H9 (cell line): Measurements from ENCODE around the gene ACTRT3. TPM values are rescaled to one million over a fixed set of nuclear protein-coding genes. Genes with fewer than 3 reads are reported as not detected.
"Not testable (repeated sequence)": the region's sequence is repeated elsewhere in the genome, so short reads cannot be mapped to it uniquely, and the experiment has no call there.

Experiments used
- DNase-seq: peaks from one replicate; pipeline ENCODE4 v3.0.0-alpha.2; 2017
- H2AFZ ChIP-seq: one replicate; pipeline ENCODE4 v1.6.1; 2013; ENCODE audit warnings: mild to moderate bottlenecking, low read length, control low read depth, moderate library complexity
- H2AK5ac ChIP-seq: 2 replicates; pipeline ENCODE4 v1.6.1; 2013; ENCODE audit warnings: low read length, control low read depth, mixed read lengths; ENCODE audit not compliant: insufficient read length
- H2BK120ac ChIP-seq: one replicate; pipeline ENCODE4 v1.6.1; 2013; ENCODE audit warnings: low read depth, mild to moderate bottlenecking, low read length, control low read depth, inconsistent platforms; ENCODE audit not compliant: poor library complexity, severe bottlenecking
- H2BK12ac ChIP-seq: 2 replicates; pipeline ENCODE4 v1.6.1; 2013; ENCODE audit warnings: low read length, control low read depth, mixed read lengths, low read depth; ENCODE audit not compliant: insufficient read length
- H2BK15ac ChIP-seq: 2 replicates; pipeline ENCODE4 v1.6.1; 2013; ENCODE audit warnings: low read depth, low read length, control low read depth
- H2BK20ac ChIP-seq: one replicate; pipeline ENCODE4 v1.6.1; 2013; ENCODE audit warnings: low read depth, mild to moderate bottlenecking, low read length, control low read depth, inconsistent platforms; ENCODE audit not compliant: poor library complexity, severe bottlenecking
- H2BK5ac ChIP-seq: 2 replicates; pipeline ENCODE4 v1.6.1; 2013; ENCODE audit warnings: low read length, control low read depth, mixed read lengths; ENCODE audit not compliant: insufficient read length
- H3K14ac ChIP-seq: 2 replicates; pipeline ENCODE4 v1.6.1; 2013; ENCODE audit warnings: low read length, control low read depth; ENCODE audit not compliant: insufficient read depth
- H3K18ac ChIP-seq: 2 replicates; pipeline ENCODE4 v1.6.1; 2013; ENCODE audit warnings: low read depth, mild to moderate bottlenecking, mixed read lengths, low read length, control low read depth; ENCODE audit not compliant: insufficient read length
- H3K23ac ChIP-seq: 2 replicates; pipeline ENCODE4 v1.6.1; 2013; ENCODE audit warnings: low read length, control low read depth, mixed read lengths, low read depth; ENCODE audit not compliant: insufficient read length
- H3K23me2 ChIP-seq: 2 replicates; pipeline ENCODE4 v1.6.1; 2013; ENCODE audit warnings: low read depth, mild to moderate bottlenecking, mixed read lengths, low read length, control low read depth; ENCODE audit not compliant: insufficient read length, poor library complexity, severe bottlenecking
- H3K27ac ChIP-seq: 2 replicates; pipeline ENCODE4 v1.5.1; 2013; ENCODE audit warnings: low read length, control low read depth, mixed read lengths, low read depth; ENCODE audit not compliant: insufficient read length
- H3K27me3 ChIP-seq: 2 replicates; pipeline ENCODE4 v1.6.1; 2013; ENCODE audit warnings: low read length, control low read depth, inconsistent platforms; ENCODE audit not compliant: insufficient read depth
- H3K4ac ChIP-seq: 2 replicates; pipeline ENCODE4 v1.6.1; 2013; ENCODE audit warnings: low read depth, mild to moderate bottlenecking, control low read depth, inconsistent platforms, low read length, moderate library complexity
- H3K4me1 ChIP-seq: 2 replicates; pipeline ENCODE4 v1.6.1; 2013; ENCODE audit warnings: low read length, control low read depth, inconsistent platforms; ENCODE audit not compliant: insufficient read depth
- H3K4me2 ChIP-seq: 2 replicates; pipeline ENCODE4 v1.6.1; 2013; ENCODE audit warnings: low read length, control low read depth, mixed read lengths; ENCODE audit not compliant: insufficient read length, insufficient read depth
- H3K56ac ChIP-seq: 2 replicates; pipeline ENCODE4 v1.6.1; 2013; ENCODE audit warnings: low read depth, mild to moderate bottlenecking, mixed read lengths, low read length, control low read depth; ENCODE audit not compliant: insufficient read length
- H3K79me1 ChIP-seq: 2 replicates; pipeline ENCODE4 v1.6.1; 2013; ENCODE audit warnings: low read depth, mild to moderate bottlenecking, moderate library complexity, low read length, control low read depth, inconsistent platforms; ENCODE audit not compliant: insufficient read depth, poor library complexity, severe bottlenecking
- H3K79me2 ChIP-seq: 2 replicates; pipeline ENCODE4 v1.6.1; 2013; ENCODE audit warnings: low read length, control low read depth, inconsistent platforms; ENCODE audit not compliant: insufficient read depth
- H3K9ac ChIP-seq: 2 replicates; pipeline ENCODE4 v1.6.1; 2013; ENCODE audit warnings: low read length, control low read depth, mixed read lengths; ENCODE audit not compliant: insufficient read length; ENCODE audit errors: extremely low read depth
- H3K9me3 ChIP-seq: one replicate; pipeline ENCODE4 v1.6.1; 2013; ENCODE audit warnings: low read depth, low read length, inconsistent platforms; ENCODE audit not compliant: control insufficient read depth
- H3T11ph ChIP-seq: one replicate; pipeline ENCODE4 v1.6.1; 2013; ENCODE audit warnings: mild to moderate bottlenecking, low read length, control low read depth, inconsistent platforms
- H4K20me1 ChIP-seq: one replicate; pipeline ENCODE4 v1.6.1; 2013; ENCODE audit not compliant: control insufficient read depth, insufficient read length, insufficient read depth
- H4K5ac ChIP-seq: 2 replicates; pipeline ENCODE4 v1.6.1; 2013; ENCODE audit warnings: low read depth, mild to moderate bottlenecking, mixed read lengths, low read length, control low read depth; ENCODE audit not compliant: insufficient read length
- H4K8ac ChIP-seq: replicated peaks from 2 replicates; pipeline ENCODE4 v1.6.1; 2013; ENCODE audit warnings: low read length, control low read depth, mixed read lengths, low read depth; ENCODE audit not compliant: insufficient read length
- H4K91ac ChIP-seq: 2 replicates; pipeline ENCODE4 v1.6.1; 2013; ENCODE audit warnings: low read depth, mild to moderate bottlenecking, moderate library complexity, mixed read lengths, low read length, control low read depth; ENCODE audit not compliant: insufficient read length
- H3K27ac Mint-ChIP-seq, 3 experiments: 2 replicates in 2 of 3; 3 replicates in 1 of 3; pipeline ENCODE4 v1.8.0; 2020 to 2021; ENCODE audit warnings: mixed read lengths in 3 of 3, mild to moderate bottlenecking in 1 of 3, moderate library complexity in 1 of 3
- H3K27me3 Mint-ChIP-seq: 2 replicates; pipeline ENCODE4 v1.8.0; 2021; ENCODE audit warnings: low read depth, mild to moderate bottlenecking, moderate library complexity, mixed read lengths
- H3K36me3 Mint-ChIP-seq, 3 experiments: 2 replicates in 2 of 3; 3 replicates in 1 of 3; pipeline ENCODE4 v1.8.0; 2020 to 2021; ENCODE audit warnings: low read depth in 3 of 3, mixed read lengths in 3 of 3; ENCODE audit not compliant: insufficient read depth in 1 of 3
- H3K4me1 Mint-ChIP-seq, 2 experiments: 2 replicates each; pipeline ENCODE4 v1.8.0; 2020; ENCODE audit warnings: mixed read lengths in 2 of 2
- H3K4me3 Mint-ChIP-seq, 2 experiments: 2 replicates in 1 of 2; 3 replicates in 1 of 2; pipeline ENCODE4 v1.8.0; 2020 to 2021; ENCODE audit warnings: mild to moderate bottlenecking in 2 of 2, mixed read lengths in 2 of 2, moderate library complexity in 1 of 2
- H3K9me3 Mint-ChIP-seq, 2 experiments: 2 replicates in 1 of 2; 3 replicates in 1 of 2; pipeline ENCODE4 v1.8.0; 2020; ENCODE audit warnings: mild to moderate bottlenecking in 2 of 2, mixed read lengths in 2 of 2, moderate library complexity in 1 of 2
- CTCF ChIP-seq: fragments of 200-600 bp; sonication (generic); conservative IDR thresholded peaks from 3 replicates; pipeline ENCODE4 v1.8.0; 2021; ENCODE audit warnings: antibody characterized with exemption, mild to moderate bottlenecking
- WGBS: extraction: QIAGEN DNeasy Blood & Tissue Kit; methylation state at CpG from one replicate; pipeline ENCODE4 v1.1.7; 2013; ENCODE audit warnings: missing lambda C conversion rate, low lambda C conversion rate, mixed read lengths; ENCODE audit not compliant: insufficient read length; ENCODE audit errors: extremely low coverage; 5-methylcytosine and 5-hydroxymethylcytosine counted together
- total RNA-seq: library from RNA; stranded (reverse); gene quantifications from 2 replicates; pipeline ENCODE4 v1.2.1, GENCODE V29; 2021

The ACTRT3 gene
- total RNA-seq, 1 experiment from 2014 or later: 5.9 TPM

- H3K79me2 ChIP-seq: no peaks in the 10 kb centered on the region
- Mint-ChIP-seq H3K9me3 (peaks cover 32 to 36% of the 10 kb centered on the region in 2 experiments), H3K27ac (peak overlapping the region in 2 of 3 experiments; percentile 46 to 81; a peak in 3 of 7 replicates)
Observed at GRCh38 chr3:169739067-169739466, 30.3 kb downstream of the ACTRT3 start.

GRCh38 chr3:169731857-169732256, 37.5 kb downstream of the ACTRT3 start:
- H4K91ac ChIP-seq, H3K27me3 ChIP-seq, H2BK20ac ChIP-seq, H3K23ac ChIP-seq, H3K4me1 Mint-ChIP-seq, H3K4me2 ChIP-seq, H3K9ac ChIP-seq, DNase-seq, H3K27ac Mint-ChIP-seq, H3K4me1 ChIP-seq, H2BK120ac ChIP-seq, H3K4ac ChIP-seq, H2BK15ac ChIP-seq, H4K8ac ChIP-seq, H3K23me2 ChIP-seq, H2AFZ ChIP-seq, H3K79me2 ChIP-seq, H4K5ac ChIP-seq, H3K14ac ChIP-seq, H3K27ac ChIP-seq, H3K79me1 ChIP-seq, H3T11ph ChIP-seq, H3K4me3 Mint-ChIP-seq, H3K18ac ChIP-seq, H3K56ac ChIP-seq, H4K20me1 ChIP-seq, H2BK5ac ChIP-seq, H3K9me3 ChIP-seq, H2AK5ac ChIP-seq, H3K27me3 Mint-ChIP-seq, H2BK12ac ChIP-seq: not testable (repeated sequence)
- peaks cover 4 to 37% (median 15%) of the 10 kb centered on the region in 3 experiments for H3K36me3 Mint-ChIP-seq
- H3K9me3 Mint-ChIP-seq: peaks cover 38 to 45% of the 10 kb centered on the region in 2 experiments

More at GRCh38 chr3:169739067-169739466, 30.3 kb downstream of the ACTRT3 start:
- H2AFZ ChIP-seq: no peak overlapping the region
- TF ChIP-seq CTCF: no peak
- no peak overlapping the region for H3K27ac ChIP-seq
- no peak overlapping the region for H2BK120ac ChIP-seq
- no peak overlapping the region for H2BK12ac ChIP-seq
- no peak overlapping the region for H2BK5ac ChIP-seq
- Mint-ChIP-seq H3K36me3 (peaks cover 6 to 29% (median 19%) of the 10 kb centered on the region in 3 experiments), H3K27me3 (no peaks in the 10 kb centered on the region), H3K4me3 (peak overlapping the region in 1 of 2 experiments; percentile 30; a peak in 1 of 5 replicates), H3K4me1 (peaks cover 13 to 18% of the 10 kb centered on the region in 2 experiments)
- H3K18ac ChIP-seq: no peak overlapping the region
- no CpG with 5 or more reads among the region's 2 CpGs for WGBS
- no peak overlapping the region for H2AK5ac ChIP-seq
- H3K79me1 ChIP-seq: no peaks in the 10 kb centered on the region
- H3K9me3 ChIP-seq: no peaks in the 10 kb centered on the region
- H3K4me2 ChIP-seq: no peak overlapping the region
- H3K27me3 ChIP-seq: no peaks in the 10 kb centered on the region
- no peak overlapping the region for H4K91ac ChIP-seq
- no peak overlapping the region for H4K5ac ChIP-seq
- no peak overlapping the region for H2BK20ac ChIP-seq
- no peak overlapping the region for H3K14ac ChIP-seq
- H3K23me2 ChIP-seq: no peaks in the 10 kb centered on the region
- no peak overlapping the region for H3K23ac ChIP-seq
- no peak overlapping the region for H2BK15ac ChIP-seq
- no peak overlapping the region for H3K9ac ChIP-seq
- DNase-seq: no peak
- no peak overlapping the region for H3T11ph ChIP-seq
- H4K20me1 ChIP-seq: no peaks in the 10 kb centered on the region
- no peak overlapping the region for H3K56ac ChIP-seq
- H3K4ac ChIP-seq: no peak overlapping the region
- H4K8ac ChIP-seq: no peak overlapping the region
- no peaks in the 10 kb centered on the region for H3K4me1 ChIP-seq
